ENCODE data around the gene PMIS2. TPM values are rescaled to one million over a fixed set of nuclear protein-coding genes. Genes with fewer than 3 reads are reported as not detected.

The PMIS2 gene
- total and polyA plus RNA-seq, 2 of the 8 experiments (the other 6 are each of a cell fraction or from before 2014, with no cell fraction given), result not detected

DNA sequence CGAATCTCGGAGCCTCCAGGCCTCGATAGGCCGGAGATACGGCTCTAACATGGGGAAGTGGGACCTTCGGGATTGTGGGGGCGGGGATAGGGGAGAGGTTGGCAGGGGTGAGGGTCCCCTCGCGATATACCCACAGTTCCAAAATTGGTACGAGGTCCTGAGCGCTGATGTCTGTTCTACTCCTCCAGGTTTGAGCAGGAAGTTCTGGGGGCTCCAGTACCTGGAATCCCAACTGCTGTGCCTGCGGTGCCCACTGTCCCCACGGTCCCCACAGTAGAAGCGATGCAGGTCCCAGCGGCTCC is 43.3 kb downstream of the PMIS2 start:
- 16% methylated on average over 13 of the region's 15 CpGs; no CpG with 5 or more reads in 1 of the 2 experiments for WGBS, 2 experiments (ENCODE audit: extremely low coverage in 1 of 2, insufficient coverage in 1 of 2, insufficient read length in 1 of 2, insufficient replicate concordance in 2 of 2, low coverage in 1 of 2, low lambda C conversion rate in 2 of 2, missing lambda C conversion rate in 1 of 2)
- H3K4ac ChIP-seq (replicated peaks; ENCODE audit: insufficient read length, low read depth, low read length), result no peak overlapping the region
- peaks cover 10% of the 10 kb centered on the region for H3K23me2 ChIP-seq (ENCODE audit: low read depth, low read length)
- ChIA-PET CTCF (ENCODE audit: partially characterized antibody) (interaction anchor here (1.3 to 1.7 kb wide), 2 partner anchors 14 to 74 kb away, joined by 3 to 4 read pairs; no protein-coding TSS in a partner anchor), POLR2A (ENCODE audit: partially characterized antibody) (interaction anchor here (0.9 to 1.3 kb wide), 3 partner anchors 9 to 120 kb away, joined by 3 to 8 read pairs (median 4); no protein-coding TSS in a partner anchor)
- no peak overlapping the region for H2BK120ac ChIP-seq (replicated peaks; ENCODE audit: low read depth, low read length)
- H2BK15ac ChIP-seq (ENCODE audit: low read length), result no peak overlapping the region
- peaks cover 0 to 6% of the 10 kb centered on the region in 2 experiments; a peak in 1 of 4 replicates for H3K79me2 ChIP-seq (ENCODE audit: control insufficient read depth in 1 of 2, insufficient read depth in 2 of 2, low read length in 2 of 2)
- H2BK5ac ChIP-seq (ENCODE audit: low read depth, low read length), result no peak overlapping the region
- H3K18ac ChIP-seq (ENCODE audit: extremely low read depth, low read length), result no peak overlapping the region
- no peak overlapping the region for H3K23ac ChIP-seq (ENCODE audit: insufficient read length)
- no peak overlapping the region for H2BK12ac ChIP-seq (ENCODE audit: low read depth, low read length)
- H3K4me2 ChIP-seq (ENCODE audit: insufficient read depth in 1 of 2, low read depth in 2 of 2, low read length in 2 of 2), result peak overlapping the region; percentile 85 to 99
- H2BK20ac ChIP-seq (ENCODE audit: low read length), result no peak overlapping the region
- H4K5ac ChIP-seq (ENCODE audit: insufficient read length, low read depth, low read length), result no peak overlapping the region
- no peak overlapping the region for H2AK5ac ChIP-seq (ENCODE audit: low read depth, low read length)
- H3K36me3 ChIP-seq (ENCODE audit: control insufficient read depth in 2 of 4, insufficient read depth in 4 of 4, low read length in 3 of 4), result peaks cover 12 to 34% (median 24%) of the 10 kb centered on the region in 4 experiments
- peaks cover 0 to 4% of the 10 kb centered on the region in 2 experiments for H4K20me1 ChIP-seq (replicated peaks in 1 of 2; ENCODE audit: control insufficient read depth in 1 of 2, insufficient read depth in 2 of 2, low read length in 2 of 2)
- peaks cover 0 to 4% (median 3%) of the 10 kb centered on the region in 4 experiments; a peak in 2 of 7 replicates for H3K4me1 ChIP-seq (replicated peaks in 1 of 4; ENCODE audit: control insufficient read depth in 3 of 4, insufficient read depth in 4 of 4, low read length in 3 of 4)
- no peak for TF ChIP-seq TAF1 (IDR thresholded peaks at IDR 0.05; ENCODE audit: low read depth, low read length)
- TF ChIP-seq PHF8 (conservative IDR thresholded peaks at IDR 0.05; ENCODE audit: low read depth, low read length), result no peak
- TF ChIP-seq EZH2 (IDR thresholded peaks at IDR 0.05; ENCODE audit: low read depth, low read length, severe bottlenecking), result no peak
- TF ChIP-seq CBX8 (IDR thresholded peaks at IDR 0.05; ENCODE audit: borderline replicate concordance, low read depth, low read length), result no peak
- TF ChIP-seq RXRA (IDR thresholded peaks at IDR 0.05; ENCODE audit: insufficient read depth, low read depth, low read length), result no peak
- TF ChIP-seq POU5F1 (IDR thresholded peaks at IDR 0.05; ENCODE audit: low read depth, low read length), result no peak
- no peak for TF ChIP-seq BRCA1 (IDR thresholded peaks at IDR 0.05; ENCODE audit: low read depth, low read length)
- no peak for TF ChIP-seq SIRT6 (IDR thresholded peaks at IDR 0.05; ENCODE audit: low read length)
- no peak overlapping the region for H3K14ac ChIP-seq (ENCODE audit: insufficient read length)
- H3K56ac ChIP-seq (replicated peaks; ENCODE audit: insufficient read length, low read depth, low read length), result no peak overlapping the region
- no peaks in the 10 kb centered on the region for H3K9me3 ChIP-seq (ENCODE audit: insufficient read depth in 2 of 2, low read depth in 1 of 2, low read length in 1 of 2)
- FAIRE-seq (no peak), DNase-seq (ENCODE audit: low read depth in 1 of 2, low spot score in 2 of 2) (no peak)
- peak overlapping the region; percentile 66 to 95 (median 83) for H3K4me3 ChIP-seq (ENCODE audit: extremely low read depth in 1 of 4, insufficient read depth in 2 of 4, low read depth in 3 of 4, low read length in 4 of 4)
- peak overlapping the region; percentile 77; the same call in 1 of the 2 replicates for H4K8ac ChIP-seq (ENCODE audit: extremely low read depth, insufficient read depth, low read length)
- H2AFZ ChIP-seq (ENCODE audit: low read length), result no peak overlapping the region
- no peaks in the 10 kb centered on the region for H3K27me3 ChIP-seq (replicated peaks in 1 of 4; ENCODE audit: control insufficient read depth in 3 of 4, extremely low read depth in 1 of 4, insufficient read depth in 3 of 4, low read length in 3 of 4)
- no peaks in the 10 kb centered on the region; the same call in 1 of the 2 replicates for H3K79me1 ChIP-seq (ENCODE audit: low read depth, low read length)
- H3K9ac ChIP-seq (replicated peaks in 1 of 4; ENCODE audit: extremely low read depth in 1 of 4, low read depth in 3 of 4, low read length in 3 of 4), result peak overlapping the region; percentile 69 to 82 (median 72)
- H4K91ac ChIP-seq (replicated peaks; ENCODE audit: insufficient read length, low read length), result no peak overlapping the region
- peak overlapping the region; percentile 44 for H3K27ac ChIP-seq (ENCODE audit: low read depth, low read length)
